Esophagus mucosa (tissue), 1 donor: ENCODE results near the gene UBE2V1. TPM values are rescaled to one million over a fixed set of nuclear protein-coding genes. Genes with fewer than 3 reads are reported as not detected.
"Not testable (repeated sequence)": the region's sequence is repeated elsewhere in the genome, so short reads cannot be mapped to it uniquely, and the experiment has no call there.

Experiments
- ATAC-seq: fragments of 200-7000 bp; cut with Tn5 transposase; one replicate; pipeline ENCODE4 v1.9.1; 2020
- total RNA-seq: library from RNA; stranded (reverse); gene quantifications from one replicate; pipeline ENCODE4 v1.2.4, GENCODE V29; 2023
- donor health status: DM: yes; HTN: yes; CAD: no.

Gene UBE2V1
- total RNA-seq = 75.6 TPM

DNA sequence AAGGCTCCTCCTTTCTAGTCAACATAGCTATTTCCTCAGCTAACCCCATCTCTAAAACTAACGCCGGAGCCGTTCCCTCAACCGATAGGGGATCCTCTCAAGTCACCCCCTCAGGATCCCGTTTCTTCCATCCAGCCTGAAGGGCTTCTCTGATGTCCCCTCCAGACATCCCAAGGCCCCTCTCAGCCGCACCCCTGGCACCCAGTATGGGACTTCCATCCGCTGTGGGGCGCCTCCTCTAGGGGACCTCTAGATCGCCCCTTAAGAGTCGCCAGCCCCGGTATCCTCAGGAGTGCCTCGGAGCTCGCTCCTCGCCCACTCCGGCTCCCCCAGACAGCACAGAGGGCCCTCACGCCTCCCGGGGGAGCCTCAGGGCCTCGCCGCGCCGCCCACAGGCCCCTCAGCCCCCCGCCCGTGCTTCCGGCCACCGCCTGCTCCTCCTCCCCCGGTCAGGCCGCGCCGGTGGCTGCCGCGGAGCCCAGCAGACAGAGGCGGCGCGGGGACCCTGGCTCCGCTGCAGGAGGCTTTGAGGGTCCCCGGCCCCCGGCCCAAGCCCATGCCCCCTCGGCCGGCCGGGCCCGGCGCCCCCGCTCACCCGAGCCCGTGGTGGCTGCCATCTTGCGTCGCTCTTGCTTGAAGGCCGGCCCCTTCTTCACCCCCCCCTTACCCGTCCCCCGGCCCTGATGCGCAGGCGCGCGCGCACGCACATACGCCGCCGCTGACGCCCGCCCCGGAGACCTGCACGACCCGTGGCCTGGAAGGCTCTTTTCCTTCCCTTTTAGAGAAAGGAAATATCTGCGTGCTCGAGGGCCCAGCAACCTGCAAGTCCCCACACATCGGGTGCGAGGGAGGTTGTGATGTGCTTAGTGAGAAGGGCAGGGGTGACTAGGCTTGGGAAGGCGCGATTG is at the start of gene UBE2V1:
Gene UBE2V1, minus strand, starts transcription at position 639 of the 908 bp plus-strand sequence. Its CDS starts 22 bp downstream, at position 617.
- peak; percentile 75 for ATAC-seq

GRCh38 chr20:50161494-50161893 is 48.5 kb upstream of the UBE2V1 start:
- ATAC-seq = not testable (repeated sequence)

DNA sequence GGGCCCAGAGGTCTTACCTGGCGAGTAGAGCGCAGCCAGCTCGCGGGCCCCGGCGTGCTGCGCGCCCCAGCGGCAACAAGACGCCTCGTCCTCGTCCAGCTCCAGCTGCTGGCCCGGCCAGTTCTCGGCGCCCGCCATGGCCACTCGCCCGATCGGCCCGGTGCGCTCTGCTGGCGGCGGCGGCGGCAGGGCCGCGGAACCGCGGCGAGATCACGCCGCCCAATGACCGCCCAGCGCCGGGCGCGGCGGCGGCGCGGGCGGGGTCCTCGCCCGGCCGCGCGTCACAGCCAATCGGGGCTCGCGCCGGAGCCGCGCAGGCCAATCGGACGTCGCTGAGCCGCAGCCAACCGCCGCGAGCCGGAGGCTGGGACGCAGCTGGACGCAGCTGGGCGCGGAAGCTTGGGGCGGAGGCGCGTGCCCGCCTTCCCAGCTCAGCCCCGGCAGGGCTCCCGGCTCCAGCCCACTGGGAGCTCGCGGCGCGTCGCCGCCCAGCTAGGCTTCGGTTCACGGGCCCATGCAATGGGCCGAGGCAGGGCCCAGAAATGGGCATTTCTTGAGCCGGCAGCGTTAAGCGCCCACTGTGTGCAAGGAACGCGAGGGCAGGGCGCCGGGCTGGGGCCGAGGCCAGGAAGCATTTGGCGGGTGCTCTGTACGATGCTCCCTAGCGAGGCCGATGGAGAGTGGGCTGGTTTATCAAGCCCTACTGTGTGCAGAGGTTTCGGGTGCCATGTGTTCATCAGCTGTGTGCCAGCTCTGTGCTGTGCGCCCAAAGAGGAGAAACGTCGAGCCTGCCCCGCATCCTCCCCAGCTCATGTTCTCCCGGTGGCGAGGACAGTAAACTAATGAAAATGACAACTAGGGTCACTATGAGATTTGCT is 40.8 kb upstream of the UBE2V1 start, which contains the start of gene PEDS1:
Gene PEDS1, minus strand, starts transcription at position 224 of the 878 bp plus-strand sequence. Its CDS starts 86 bp downstream, at position 138.
- peak; percentile 87 for ATAC-seq

GRCh38 chr20:50153153-50153499 is 40.2 kb upstream of the UBE2V1 start:
- ATAC-seq = no peak

- peak; percentile 46 for ATAC-seq
Observed at GRCh38 chr20:50152394-50153152, 39.6 kb upstream of the UBE2V1 start.

DNA sequence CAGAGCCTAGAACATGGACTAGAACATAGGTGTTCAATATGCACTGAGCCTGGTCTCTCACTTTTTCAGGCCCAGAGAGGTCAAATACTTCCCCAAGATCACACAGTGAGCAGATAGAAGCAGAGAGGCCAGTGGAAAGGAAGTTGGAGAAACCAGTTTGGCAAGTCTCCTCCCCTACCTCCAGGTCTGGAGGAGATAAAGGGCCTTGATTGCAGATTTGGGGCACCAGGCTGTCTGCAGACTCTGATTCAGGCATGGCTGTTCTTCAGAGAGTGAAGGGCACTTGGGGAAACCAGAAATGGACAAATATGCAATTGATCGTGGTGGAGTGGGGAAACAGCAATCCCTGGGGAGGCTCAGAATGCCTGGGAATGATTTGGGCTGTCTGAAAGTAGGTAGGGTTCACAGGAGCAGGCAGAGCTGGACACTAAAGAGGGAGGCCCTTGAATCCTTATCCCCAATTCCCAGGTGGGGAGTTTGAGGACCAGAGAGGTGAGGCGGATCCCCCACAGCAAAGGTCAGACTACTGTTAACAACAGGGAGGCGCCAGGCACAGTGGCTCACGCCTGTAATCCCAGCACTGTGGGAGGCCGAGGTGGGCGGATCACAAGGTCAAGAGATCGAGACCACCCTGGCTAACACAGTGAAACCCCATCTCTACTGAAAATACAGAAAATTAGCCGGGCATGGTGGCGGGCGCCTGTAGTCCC is 38.2 kb upstream of the UBE2V1 start:
- ATAC-seq = no peak

- no peak for ATAC-seq
Observed at GRCh38 chr20:50149481-50150254, 36.7 kb upstream of the UBE2V1 start.

- ATAC-seq = peak; percentile 82
Observed at GRCh38 chr20:50146732-50147662, 34.0 kb upstream of the UBE2V1 start.

DNA sequence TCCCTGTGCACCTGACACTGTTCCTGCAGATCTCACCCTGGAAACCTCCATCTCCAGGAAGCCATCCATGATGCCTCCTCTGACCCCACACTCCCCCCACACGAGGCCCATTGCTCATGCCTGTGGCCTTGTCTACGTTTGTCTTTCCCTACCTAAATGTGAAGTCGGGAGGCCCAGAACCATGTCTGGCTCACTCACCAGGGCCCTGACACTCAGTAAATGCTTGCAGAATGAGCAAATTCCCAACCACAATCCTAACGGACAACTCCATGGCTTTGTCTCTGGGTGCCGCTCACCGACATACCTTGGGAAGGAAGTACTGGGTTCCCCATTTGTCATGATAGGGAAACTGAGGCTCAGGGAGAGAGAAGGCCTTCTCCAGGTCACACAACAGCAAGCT is 33.3 kb upstream of the UBE2V1 start:
- ATAC-seq = no peak

DNA sequence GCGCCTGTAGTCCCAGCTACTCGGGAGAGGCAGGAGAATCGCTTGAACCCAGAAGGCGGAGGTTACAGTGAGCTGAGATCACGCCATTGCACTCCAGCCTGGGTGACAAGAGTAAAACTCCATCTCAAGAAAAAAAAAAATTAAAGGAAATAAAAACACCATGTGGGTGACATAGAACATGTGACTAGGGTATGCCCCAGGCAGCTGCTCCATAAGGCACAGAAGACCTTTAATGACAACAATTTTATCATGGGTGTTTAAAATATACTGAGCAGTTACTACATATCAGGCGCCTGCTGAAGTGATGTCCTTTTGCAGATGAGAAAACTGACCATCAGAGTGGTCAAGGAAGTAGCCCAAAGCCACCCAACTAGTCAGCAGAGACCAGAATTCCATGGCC is 32.6 kb upstream of the UBE2V1 start:
- no peak for ATAC-seq

DNA sequence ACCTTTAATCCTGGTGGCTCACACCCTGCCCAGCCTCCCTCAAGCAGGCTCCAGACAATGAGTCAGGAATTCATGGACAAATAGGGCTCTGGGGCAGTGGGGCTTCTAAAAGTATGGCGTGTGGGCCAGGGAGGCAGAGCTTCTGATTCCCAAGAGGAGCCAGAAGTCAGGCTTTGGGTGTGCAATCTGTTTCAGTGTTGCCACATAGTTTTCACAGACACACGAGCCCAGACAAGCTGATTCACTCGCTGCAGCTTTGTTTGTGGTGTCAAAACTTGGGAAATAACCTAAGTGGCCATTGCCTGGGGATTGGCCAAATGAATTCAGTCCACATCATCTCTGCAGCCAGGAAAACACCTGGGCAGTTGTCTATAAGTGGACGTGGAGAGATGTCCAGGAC is 31.4 kb upstream of the UBE2V1 start:
- peak; percentile 67 for ATAC-seq

DNA sequence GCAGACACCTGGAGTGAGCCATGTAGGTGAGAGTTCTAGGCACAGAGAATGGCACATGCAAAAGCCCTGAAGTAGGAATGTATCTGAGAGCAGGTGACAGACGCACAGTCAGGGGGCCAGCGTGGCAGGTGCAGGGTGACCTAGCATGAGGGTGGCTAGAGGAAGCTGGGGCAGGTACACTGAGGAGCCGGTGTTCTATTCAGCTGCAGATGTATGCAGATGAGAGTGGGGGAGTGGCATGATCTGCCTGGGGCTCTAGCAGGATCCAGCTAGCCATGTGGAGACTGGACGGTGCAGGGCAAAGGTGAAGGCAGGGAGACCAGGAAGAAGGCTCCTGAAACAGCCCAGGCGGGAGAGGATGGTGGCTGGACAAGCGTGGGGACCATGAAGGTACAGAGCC is 29.9 kb upstream of the UBE2V1 start:
- ATAC-seq = no peak

DNA sequence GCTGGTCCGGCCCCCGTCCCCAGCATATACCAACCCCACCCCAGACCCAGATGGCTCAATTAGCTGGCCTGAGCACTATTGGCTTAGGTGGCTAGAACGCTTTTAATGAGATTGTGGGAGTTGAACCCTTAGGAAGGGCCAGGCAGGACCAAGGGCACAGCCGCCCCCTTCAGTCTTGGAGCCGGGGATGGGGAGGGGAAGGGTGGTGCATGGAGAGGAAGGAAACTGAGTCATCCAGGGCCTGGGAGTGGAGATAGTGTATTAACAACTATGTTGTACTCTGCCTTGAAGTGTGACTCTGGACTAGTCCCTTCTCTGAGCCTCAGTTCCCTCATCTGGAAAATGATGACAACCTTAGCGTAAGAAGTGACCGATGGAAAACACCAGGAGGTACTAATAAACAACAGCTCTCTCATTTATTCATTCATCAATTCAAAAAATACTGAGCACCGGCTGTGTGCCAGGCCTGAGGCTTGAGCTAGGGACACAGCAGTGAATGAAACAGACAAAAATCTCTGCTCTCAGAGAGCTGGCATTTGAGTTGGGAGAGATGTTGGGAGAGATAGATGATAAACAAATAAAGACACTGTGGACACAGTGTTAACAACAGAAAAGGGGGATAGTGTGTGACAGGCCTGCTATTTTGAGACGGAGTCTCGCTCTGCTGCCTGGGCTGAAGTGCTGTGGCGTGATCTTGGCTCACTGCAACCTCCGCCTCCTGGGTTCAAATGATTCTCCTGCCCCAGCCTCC is 29.0 kb upstream of the UBE2V1 start:
- no peak for ATAC-seq

GRCh38 chr20:50141018-50141675 is 28.2 kb upstream of the UBE2V1 start:
- ATAC-seq = peak; percentile 50

GRCh38 chr20:50140339-50140859 is 27.4 kb upstream of the UBE2V1 start:
- ATAC-seq = no peak

GRCh38 chr20:50138479-50139393 is 25.8 kb upstream of the UBE2V1 start:
- ATAC-seq = peak; percentile 9

DNA sequence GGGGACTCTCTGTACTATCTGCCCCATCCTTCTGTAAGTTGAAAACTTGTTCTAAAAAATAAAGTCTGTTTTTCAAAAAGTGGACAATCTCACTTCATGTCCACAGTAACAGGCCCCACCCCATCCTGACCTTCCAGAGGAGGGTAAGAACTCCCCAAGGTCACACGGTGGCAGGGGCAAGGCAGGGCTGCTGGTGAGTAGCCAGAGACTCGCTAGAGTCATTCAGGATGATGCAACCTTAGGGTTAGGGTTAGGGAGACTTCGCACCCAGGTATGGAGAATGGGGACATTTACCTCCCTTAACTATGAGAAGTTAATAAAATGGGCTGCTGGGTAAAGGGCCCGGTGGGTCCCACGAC is 25.1 kb upstream of the UBE2V1 start:
- ATAC-seq = peak; percentile 13
